ENCODE data around the gene TNFRSF25. TPM values are rescaled to one million over a fixed set of nuclear protein-coding genes. Genes with fewer than 3 reads are reported as not detected.

The TNFRSF25 gene
- total and polyA plus RNA-seq, 8 donors = 0.98 to 26.7 (median 2.6) TPM

- intact Hi-C loops (cut with DNase I) = loop anchor here in 1 of 3 donors (10.0 kb wide), 1 partner anchor 163 kb away; no protein-coding TSS in a partner anchor
- Histone ChIP-seq H3K4me3 (no peak overlapping the region), H3K27me3 (no peaks in the 10 kb centered on the region), H3K27ac (no peak overlapping the region), H3K4me1 (no peaks in the 10 kb centered on the region), H3K9me3 (no peaks in the 10 kb centered on the region), H3K36me3 (no peaks in the 10 kb centered on the region)
- DNase-seq (no peak), FAIRE-seq (no peak), ATAC-seq (no peak)
- WGBS, 2 donors = 86 to 88% methylated on average over 5 of the region's 5 CpGs
- TF ChIP-seq CTCF (IDR thresholded peaks at IDR 0.05) = no peak
Observed at GRCh38 chr1:6481820-6482219, 15.8 kb upstream of the TNFRSF25 start.

- no peak for FAIRE-seq
- no peak for ATAC-seq
- 83 to 87% methylated on average over 24 of the region's 24 CpGs for WGBS, 2 donors
Observed at GRCh38 chr1:6477039-6477820, 11.3 kb upstream of the TNFRSF25 start.

GRCh38 chr1:6476483-6476882, 10.5 kb upstream of the TNFRSF25 start:
- H3K4me3 ChIP-seq = no peak overlapping the region
- no peak for FAIRE-seq
- no peaks in the 10 kb centered on the region for H3K4me1 ChIP-seq
- no peak for ATAC-seq
- H3K27ac ChIP-seq = no peak overlapping the region
- no peaks in the 10 kb centered on the region for H3K36me3 ChIP-seq
- no peak for TF ChIP-seq CTCF (IDR thresholded peaks at IDR 0.05)
- intact Hi-C loops (cut with DNase I) = no loop called here
- H3K9me3 ChIP-seq = no peaks in the 10 kb centered on the region
- 91 to 93% methylated on average over 5 of the region's 5 CpGs for WGBS, 2 donors
- no peak for DNase-seq
- H3K27me3 ChIP-seq = no peaks in the 10 kb centered on the region

More at GRCh38 chr1:6477039-6477820, 11.3 kb upstream of the TNFRSF25 start:
- Histone ChIP-seq H3K4me3 (no peak overlapping the region), H3K27me3 (no peaks in the 10 kb centered on the region), H3K4me1 (no peaks in the 10 kb centered on the region), H3K9me3 (no peaks in the 10 kb centered on the region), H3K36me3 (no peaks in the 10 kb centered on the region), H3K27ac (no peak overlapping the region)
- TF ChIP-seq CTCF (IDR thresholded peaks at IDR 0.05) = no peak
- peak in 3 of 6 donors; percentile 21 to 50 (median 46) for DNase-seq
- intact Hi-C loops (cut with DNase I) = no loop called here

GRCh38 chr1:6475381-6476133, 9.6 kb upstream of the TNFRSF25 start:
- no peaks in the 10 kb centered on the region for H3K36me3 ChIP-seq
- intact Hi-C loops (cut with DNase I) = no loop called here
- ATAC-seq (peak; percentile 81 to 96 (median 86)), DNase-seq (peak; percentile 52 to 92 (median 76)), FAIRE-seq (no peak)
- no peaks in the 10 kb centered on the region for H3K27me3 ChIP-seq
- H3K4me3 ChIP-seq = no peak overlapping the region
- H3K4me1 ChIP-seq = no peaks in the 10 kb centered on the region
- TF ChIP-seq CTCF (IDR thresholded peaks at IDR 0.05) = peak; percentile 90 to 94 (median 92)
- no peaks in the 10 kb centered on the region for H3K9me3 ChIP-seq
- 20 to 32% methylated on average over 24 to 33 of the region's 33 CpGs for WGBS, 2 donors
- no peak overlapping the region for H3K27ac ChIP-seq

Measured in pancreas (tissue), 10 donors.